CD4-positive, alpha-beta T cell (primary cell): ENCODE data around the gene NLK. TPM values are rescaled to one million over a fixed set of nuclear protein-coding genes. Genes with fewer than 3 reads are reported as not detected.

Source experiments
- ATAC-seq: fragments of 200-7000 bp; cut with Tn5 transposase; one replicate; pipeline ENCODE4 v1.10.0; 2022; ENCODE audit warnings: mild to moderate bottlenecking; ENCODE audit not compliant: poor library complexity
- CTCF ChIA-PET: fragments of 350-600 bp; sonication (Branson Sonifier 250); formaldehyde crosslinking; loops from one replicate; lab custom pipeline; 2021; ENCODE audit warnings: antibody characterized with exemption, inconsistent platforms; lab: Charles Lee
- POLR2A ChIA-PET: fragments of 350-600 bp; sonication (Branson Sonifier 250); formaldehyde crosslinking; loops from one replicate; lab custom pipeline; 2021; ENCODE audit warnings: antibody characterized with exemption, inconsistent platforms; lab: Charles Lee
- DNase-seq, 14 experiments: peaks; one replicate each; pipeline ENCODE4 v3.0.0-alpha.2; 2013 to 2020; ENCODE audit warnings: mixed read lengths in 2 of 14
- H3K27ac ChIP-seq, 2 donors: one replicate each; pipeline versions ENCODE4 v1.5.1 to v1.7.0; 2013; ENCODE audit warnings: low read length in 2 of 2, low read depth in 1 of 2, mild to moderate bottlenecking in 1 of 2
- H3K27me3 ChIP-seq, 2 experiments: 1 replicate in 1 of 2; 2 replicates in 1 of 2; pipeline versions ENCODE4 v1.6.1 to v1.7.0; 2013; ENCODE audit warnings: low read length in 2 of 2, control low read depth in 1 of 2, mild to moderate bottlenecking in 1 of 2, moderate library complexity in 1 of 2; ENCODE audit not compliant: insufficient read depth in 2 of 2, control insufficient read depth in 1 of 2
- H3K36me3 ChIP-seq: one replicate; pipeline ENCODE4 v1.6.1; 2013; ENCODE audit warnings: low read length, control low read depth; ENCODE audit not compliant: insufficient read depth
- H3K4me1 ChIP-seq: one replicate; pipeline ENCODE4 v1.6.1; 2013; ENCODE audit warnings: low read length, control low read depth; ENCODE audit not compliant: insufficient read depth
- H3K4me3 ChIP-seq: one replicate; pipeline ENCODE4 v1.5.1; 2013; ENCODE audit warnings: mild to moderate bottlenecking, low read length, moderate library complexity
- H3K9me3 ChIP-seq, 2 experiments: 1 replicate in 1 of 2; 2 replicates in 1 of 2; pipeline versions ENCODE4 v1.6.1 to v1.7.0; 2013; ENCODE audit warnings: low read length in 2 of 2, mild to moderate bottlenecking in 2 of 2, control low read depth in 1 of 2, moderate library complexity in 1 of 2; ENCODE audit not compliant: control insufficient read depth in 1 of 2, insufficient read depth in 1 of 2
- H3K27ac Mint-ChIP-seq: one replicate; pipeline ENCODE4 v1.8.0; 2020; ENCODE audit warnings: mixed read lengths
- H3K27me3 Mint-ChIP-seq: one replicate; pipeline ENCODE4 v1.8.0; 2021; ENCODE audit warnings: mixed read lengths
- H3K36me3 Mint-ChIP-seq: one replicate; pipeline ENCODE4 v1.8.0; 2021; ENCODE audit warnings: low read depth, mixed read lengths
- H3K4me1 Mint-ChIP-seq: one replicate; pipeline ENCODE4 v1.8.0; 2021; ENCODE audit warnings: low read depth, mixed read lengths
- H3K4me3 Mint-ChIP-seq: one replicate; pipeline ENCODE4 v1.8.0; 2020; ENCODE audit warnings: mild to moderate bottlenecking, mixed read lengths
- H3K9me3 Mint-ChIP-seq: one replicate; pipeline ENCODE4 v1.8.0; 2020; ENCODE audit warnings: mixed read lengths
- CTCF ChIP-seq: fragments of 200-600 bp; IDR thresholded peaks from one replicate; pipeline ENCODE4 v1.8.0; 2022; ENCODE audit warnings: antibody characterized with exemption, mild to moderate bottlenecking
- intact Hi-C, 2 experiments: fragments of 100-400 bp; cut with DNase I in 1 of 2; cut with micrococcal nuclease in 1 of 2; formaldehyde crosslinking; loops; one replicate each; pipeline versions ENCODE4 v1.15.1 to v1.9.0; 2023 to 2025; cut with DNase I, micrococcal nuclease
- total RNA-seq, 174 experiments: library from RNA in 2 of 174; stranded (reverse) in 2 of 174; gene quantifications; one replicate each; pipeline ENCODE4 v1.2.3 and lab custom pipeline; 2021 to 2026

NLK gene
- total RNA-seq, 2 experiments from 2014 or later: 6.8 to 7.7 TPM

- peaks cover 13% of the 10 kb centered on the region for H3K36me3 Mint-ChIP-seq
- no peak overlapping the region for H3K27ac ChIP-seq
- H3K4me3 ChIP-seq: no peak overlapping the region
- no peak for TF ChIP-seq CTCF
- no peak for ATAC-seq
- H3K9me3 ChIP-seq: no peaks in the 10 kb centered on the region
- intact Hi-C loops: no loop called here
- H3K27me3 ChIP-seq: no peaks in the 10 kb centered on the region
- H3K4me3 Mint-ChIP-seq: no peak overlapping the region
- POLR2A ChIA-PET: no interaction called here
- H3K4me1 ChIP-seq: no peaks in the 10 kb centered on the region
- CTCF ChIA-PET: interaction anchor here (1.4 kb wide), 1 partner anchor 40 kb away, joined by 3 read pairs; no protein-coding TSS in a partner anchor
- DNase-seq: no peak
- H3K4me1 Mint-ChIP-seq: no peaks in the 10 kb centered on the region
- H3K36me3 ChIP-seq: no peaks in the 10 kb centered on the region
- no peaks in the 10 kb centered on the region for H3K27me3 Mint-ChIP-seq
- no peaks in the 10 kb centered on the region for H3K9me3 Mint-ChIP-seq
- H3K27ac Mint-ChIP-seq: no peak overlapping the region
Measured at GRCh38 chr17:28100936-28101335, 58.5 kb downstream of the NLK start.

GRCh38 chr17:28101919-28102318 lies 59.4 kb downstream of the NLK start:
- no peak for TF ChIP-seq CTCF
- POLR2A ChIA-PET: no interaction called here
- Histone ChIP-seq H3K27me3 (no peaks in the 10 kb centered on the region), H3K27ac (no peak overlapping the region), H3K4me1 (no peaks in the 10 kb centered on the region), H3K36me3 (no peaks in the 10 kb centered on the region), H3K4me3 (no peak overlapping the region), H3K9me3 (no peaks in the 10 kb centered on the region)
- Mint-ChIP-seq H3K4me3 (no peak overlapping the region), H3K27ac (no peak overlapping the region), H3K27me3 (no peaks in the 10 kb centered on the region), H3K4me1 (no peaks in the 10 kb centered on the region), H3K9me3 (no peaks in the 10 kb centered on the region), H3K36me3 (peaks cover 13% of the 10 kb centered on the region)
- no peak for ATAC-seq
- CTCF ChIA-PET: interaction anchor here (1.4 kb wide), 1 partner anchor 39 kb away, joined by 3 read pairs; no protein-coding TSS in a partner anchor
- no peak for DNase-seq
- intact Hi-C loops: no loop called here

- Histone ChIP-seq H3K9me3 (no peaks in the 10 kb centered on the region), H3K4me3 (no peak overlapping the region), H3K27me3 (no peaks in the 10 kb centered on the region), H3K36me3 (no peaks in the 10 kb centered on the region), H3K27ac (no peak overlapping the region), H3K4me1 (no peaks in the 10 kb centered on the region)
- no peaks in the 10 kb centered on the region for H3K9me3 Mint-ChIP-seq
- H3K4me1 Mint-ChIP-seq: no peaks in the 10 kb centered on the region
- ATAC-seq: no peak
- POLR2A ChIA-PET: no interaction called here
- intact Hi-C loops: no loop called here
- no peak for DNase-seq
- H3K27me3 Mint-ChIP-seq: no peaks in the 10 kb centered on the region
- CTCF ChIA-PET: no interaction called here
- no peak overlapping the region for H3K4me3 Mint-ChIP-seq
- no peak for TF ChIP-seq CTCF
- H3K27ac Mint-ChIP-seq: no peak overlapping the region
- peaks cover 17% of the 10 kb centered on the region for H3K36me3 Mint-ChIP-seq
Measured at GRCh38 chr17:28105501-28105900, 63.0 kb downstream of the NLK start.
